Endodermal cell (in vitro differentiated cells): ENCODE data around the gene CES4A. TPM values are rescaled to one million over a fixed set of nuclear protein-coding genes. Genes with fewer than 3 reads are reported as not detected.

Source experiments
- DNase-seq: peaks from one replicate; pipeline ENCODE4 v3.0.0-alpha.2; 2017
- H3K27ac ChIP-seq: 2 replicates; pipeline ENCODE4 v1.5.1; 2013; ENCODE audit warnings: mild to moderate bottlenecking, low read depth, low read length, moderate library complexity
- H3K27me3 ChIP-seq: 2 replicates; pipeline ENCODE4 v1.6.1; 2013; ENCODE audit warnings: mild to moderate bottlenecking, low read length, moderate library complexity; ENCODE audit not compliant: insufficient read depth, control insufficient read depth, poor library complexity, severe bottlenecking
- H3K36me3 ChIP-seq: 2 replicates; pipeline ENCODE4 v1.7.0; 2013; ENCODE audit warnings: mild to moderate bottlenecking, low read length, moderate library complexity; ENCODE audit not compliant: control insufficient read depth, insufficient read depth
- H3K4me1 ChIP-seq: one replicate; pipeline ENCODE4 v1.7.0; 2013; ENCODE audit warnings: low read length; ENCODE audit not compliant: control insufficient read depth, insufficient read depth
- H3K4me3 ChIP-seq: 2 replicates; pipeline ENCODE4 v1.5.1; 2013; ENCODE audit warnings: mild to moderate bottlenecking, low read length, moderate library complexity
- H3K9ac ChIP-seq: 2 replicates; pipeline ENCODE4 v1.6.1; 2013; ENCODE audit warnings: mild to moderate bottlenecking, low read length, moderate library complexity; ENCODE audit not compliant: poor library complexity, severe bottlenecking; ENCODE audit errors: extremely low read depth
- H3K9me3 ChIP-seq: 2 replicates; pipeline ENCODE4 v1.6.1; 2013; ENCODE audit warnings: mild to moderate bottlenecking, low read length, moderate library complexity; ENCODE audit not compliant: control insufficient read depth
- H3K27ac Mint-ChIP-seq: 2 replicates; pipeline ENCODE4 v1.8.0; 2020; ENCODE audit warnings: mixed read lengths
- H3K27me3 Mint-ChIP-seq: 2 replicates; pipeline ENCODE4 v1.8.0; 2021; ENCODE audit warnings: mild to moderate bottlenecking, mixed read lengths; ENCODE audit not compliant: insufficient read depth
- H3K36me3 Mint-ChIP-seq: 2 replicates; pipeline ENCODE4 v1.8.0; 2020; ENCODE audit warnings: low read depth, mixed read lengths
- H3K4me1 Mint-ChIP-seq: 2 replicates; pipeline ENCODE4 v1.8.0; 2020; ENCODE audit warnings: mixed read lengths
- H3K4me3 Mint-ChIP-seq: 2 replicates; pipeline ENCODE4 v1.8.0; 2020; ENCODE audit warnings: mild to moderate bottlenecking, moderate library complexity, mixed read lengths
- H3K9me3 Mint-ChIP-seq: 2 replicates; pipeline ENCODE4 v1.8.0; 2020; ENCODE audit warnings: mild to moderate bottlenecking, mixed read lengths
- CTCF ChIP-seq: fragments of 200-600 bp; sonication (generic); conservative IDR thresholded peaks from 2 replicates; pipeline ENCODE4 v1.5.0; 2021; ENCODE audit warnings: antibody characterized with exemption, mild to moderate bottlenecking
- WGBS, 2 experiments: methylation state at CpG; one replicate each; pipeline versions ENCODE4 v1.1.5 to v1.1.7; 2013; ENCODE audit warnings: missing lambda C conversion rate in 2 of 2, mixed read lengths in 1 of 2; ENCODE audit not compliant: insufficient coverage in 1 of 2, insufficient read length in 1 of 2; 5-methylcytosine and 5-hydroxymethylcytosine counted together
- total RNA-seq, 2 donors: library from RNA; stranded (reverse); fragmentation: NEBNext Ultra II Directional in 1 of 2; extraction: Animal tissue kit (Norgen Biotek cat#: 25700) in 1 of 2; gene quantifications; 2 replicates in 1 of 2; 3 replicates in 1 of 2; pipeline ENCODE4 v1.2.1, GENCODE V29; 2021

The CES4A gene
- total RNA-seq, 2 donors from 2014 or later: 3.0 to 3.8 TPM

- 94 to 100% methylated on average over 2 of the region's 2 CpGs for WGBS, 2 experiments
- peaks cover 18% of the 10 kb centered on the region for H3K4me1 Mint-ChIP-seq
- no peak overlapping the region for H3K9ac ChIP-seq
Observed at GRCh38 chr16:67039260-67040020, 51.1 kb downstream of the CES4A start.

GRCh38 chr16:67040166-67040565 is 51.8 kb downstream of the CES4A start:
- Mint-ChIP-seq H3K27me3 (no peaks in the 10 kb centered on the region), H3K4me3 (no peak overlapping the region), H3K27ac (no peak overlapping the region), H3K4me1 (peaks cover 18% of the 10 kb centered on the region), H3K36me3 (peaks cover 53% of the 10 kb centered on the region), H3K9me3 (no peaks in the 10 kb centered on the region)
- Histone ChIP-seq H3K9me3 (no peaks in the 10 kb centered on the region), H3K9ac (no peak overlapping the region), H3K4me3 (no peak overlapping the region), H3K27me3 (no peaks in the 10 kb centered on the region), H3K4me1 (no peaks in the 10 kb centered on the region), H3K27ac (no peak overlapping the region), H3K36me3 (peaks cover 78% of the 10 kb centered on the region)
- 95 to 100% methylated on average over 2 of the region's 2 CpGs for WGBS, 2 experiments
- DNase-seq: no peak
- TF ChIP-seq CTCF: no peak

More at GRCh38 chr16:67039260-67040020, 51.1 kb downstream of the CES4A start:
- no peak for TF ChIP-seq CTCF
- Mint-ChIP-seq H3K9me3 (no peaks in the 10 kb centered on the region), H3K27me3 (no peaks in the 10 kb centered on the region), H3K4me3 (no peak overlapping the region), H3K36me3 (peaks cover 57% of the 10 kb centered on the region), H3K27ac (no peak overlapping the region)
- H3K4me1 ChIP-seq: no peaks in the 10 kb centered on the region
- no peak overlapping the region for H3K4me3 ChIP-seq
- H3K27me3 ChIP-seq: no peaks in the 10 kb centered on the region
- H3K27ac ChIP-seq: no peak overlapping the region
- H3K36me3 ChIP-seq: peaks cover 78% of the 10 kb centered on the region
- H3K9me3 ChIP-seq: no peaks in the 10 kb centered on the region
- DNase-seq: no peak

- WGBS, 2 experiments: 93 to 95% methylated on average over 2 of the region's 2 CpGs
- Histone ChIP-seq H3K4me3 (no peak overlapping the region), H3K36me3 (peaks cover 80% of the 10 kb centered on the region), H3K27me3 (no peaks in the 10 kb centered on the region), H3K9ac (no peak overlapping the region), H3K9me3 (no peaks in the 10 kb centered on the region), H3K27ac (no peak overlapping the region), H3K4me1 (no peaks in the 10 kb centered on the region)
- no peak overlapping the region for H3K4me3 Mint-ChIP-seq
- H3K27me3 Mint-ChIP-seq: no peaks in the 10 kb centered on the region
- H3K27ac Mint-ChIP-seq: no peak overlapping the region
- no peaks in the 10 kb centered on the region for H3K9me3 Mint-ChIP-seq
- TF ChIP-seq CTCF: no peak
- peaks cover 15% of the 10 kb centered on the region for H3K4me1 Mint-ChIP-seq
- no peak for DNase-seq
- H3K36me3 Mint-ChIP-seq: peaks cover 53% of the 10 kb centered on the region
Observed at GRCh38 chr16:67040906-67041305, 52.5 kb downstream of the CES4A start.
